Thoracic aorta (tissue), 2 donors: ENCODE data around the gene KCNJ14. TPM values are rescaled to one million over a fixed set of nuclear protein-coding genes. Genes with fewer than 3 reads are reported as not detected.

Source experiments
- ATAC-seq: fragments of 150-250 bp; one replicate; pipeline ENCODE4 v1.8.0; 2017; ENCODE audit warnings: low read depth; ENCODE audit not compliant: insufficient number of reproducible peaks, low FRiP score
- DNase-seq: peaks from one replicate; pipeline ENCODE4 v3.0.0-alpha.2; 2020; ENCODE audit warnings: low spot score
- H3K27ac ChIP-seq, 2 donors: fragments of 200-600 bp; sonication (generic); 1 replicate in 1 of 2; 2 replicates in 1 of 2; pipeline ENCODE4 v1.5.1; 2016; ENCODE audit warnings: mild to moderate bottlenecking in 2 of 2, moderate library complexity in 2 of 2
- H3K27me3 ChIP-seq: fragments of 200-600 bp; sonication (generic); replicated peaks from 2 replicates; pipeline ENCODE4 v1.6.0; 2016; ENCODE audit warnings: mild to moderate bottlenecking; ENCODE audit not compliant: insufficient read depth
- H3K36me3 ChIP-seq: fragments of 200-600 bp; sonication (generic); one replicate; pipeline ENCODE4 v1.5.1; 2016
- H3K4me1 ChIP-seq, 2 donors: fragments of 200-600 bp; sonication (generic); 1 replicate in 1 of 2; 2 replicates in 1 of 2; pipeline versions ENCODE4 v1.5.1 to v1.6.0; 2016; ENCODE audit warnings: low read depth in 2 of 2, mild to moderate bottlenecking in 1 of 2; ENCODE audit not compliant: control insufficient read depth in 1 of 2
- H3K4me3 ChIP-seq: fragments of 200-600 bp; sonication (generic); 2 replicates; pipeline ENCODE4 v1.5.1; 2016; ENCODE audit warnings: mild to moderate bottlenecking
- H3K9me3 ChIP-seq: fragments of 200-600 bp; sonication (generic); 2 replicates; pipeline ENCODE4 v1.5.1; 2016
- CTCF ChIP-seq: fragments of 200-600 bp; sonication (generic); IDR thresholded peaks from one replicate; pipeline ENCODE4 v1.5.1; 2019; ENCODE audit warnings: antibody characterized with exemption
- total RNA-seq, 2 donors: library from RNA; depleted of rRNA; stranded (reverse); fragments of >200 nt; gene quantifications; one replicate each; pipeline versions ENCODE4 v1.1.0 to v1.2.3, GENCODE V29; 2016

Gene KCNJ14
- total RNA-seq, 2 donors from 2014 or later, result 0.27 to 1.2 TPM

- Histone ChIP-seq H3K27me3 (no peaks in the 10 kb centered on the region), H3K4me1 (no peaks in the 10 kb centered on the region), H3K36me3 (no peaks in the 10 kb centered on the region), H3K27ac (no peak overlapping the region), H3K9me3 (no peaks in the 10 kb centered on the region), H3K4me3 (no peak overlapping the region)
- no peak for TF ChIP-seq CTCF
- ATAC-seq (no peak), DNase-seq (no peak)
These were observed 45.6 kb downstream of the KCNJ14 start for GRCh38 chr19:48500830-48501493.

DNA sequence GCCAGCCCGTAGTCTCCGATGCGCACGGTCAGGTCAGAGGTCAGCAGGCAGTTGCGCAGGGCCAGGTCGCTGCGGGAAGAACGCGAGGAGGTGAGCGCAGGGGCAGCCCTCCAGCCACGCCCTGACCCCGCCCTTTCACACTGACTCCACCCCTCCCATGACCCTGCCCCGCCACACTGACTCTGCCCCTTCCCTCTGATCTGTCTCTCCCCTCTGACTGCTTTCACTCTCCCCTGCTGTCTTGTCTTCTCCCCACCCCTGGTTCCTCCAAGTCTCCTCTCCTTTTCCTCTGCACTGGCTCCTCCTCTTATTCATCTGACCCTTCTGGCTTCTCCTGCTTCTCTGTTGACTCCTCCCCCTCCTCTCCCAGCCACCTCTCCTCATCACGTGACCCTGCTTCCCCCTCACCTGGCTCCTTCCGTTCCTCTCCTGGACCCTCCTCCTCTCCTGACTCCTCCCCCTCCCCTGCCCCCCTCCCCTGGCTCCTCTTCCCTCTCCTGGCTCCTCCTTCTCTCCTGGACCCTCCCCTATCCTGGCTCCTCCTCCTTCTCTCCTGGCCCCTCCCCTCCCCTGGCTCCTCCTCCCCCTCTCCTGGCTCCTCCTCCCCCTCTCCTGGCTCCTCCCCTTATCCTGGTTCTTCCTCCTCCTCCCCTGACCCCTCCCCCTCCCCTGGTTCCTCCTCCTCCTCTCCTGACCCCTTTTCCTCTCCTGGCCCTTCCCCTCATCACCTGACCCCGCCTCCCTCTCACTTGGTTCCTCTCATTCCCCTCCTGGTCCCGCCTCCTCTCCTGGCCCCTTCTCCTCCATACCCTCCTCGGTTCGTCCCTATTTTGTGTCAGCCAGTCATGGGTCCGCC, 46.3 kb downstream of the KCNJ14 start:
- Histone ChIP-seq H3K27me3 (no peaks in the 10 kb centered on the region), H3K9me3 (no peaks in the 10 kb centered on the region), H3K4me3 (peak overlapping the region; percentile 21), H3K27ac (no peak overlapping the region), H3K36me3 (no peaks in the 10 kb centered on the region), H3K4me1 (no peaks in the 10 kb centered on the region)
- DNase-seq, result no peak
- ATAC-seq, result no peak
- TF ChIP-seq CTCF, result no peak

- ATAC-seq, result no peak
- H3K27ac ChIP-seq, result no peak overlapping the region
- H3K36me3 ChIP-seq, result no peaks in the 10 kb centered on the region
- no peaks in the 10 kb centered on the region for H3K4me1 ChIP-seq
- no peaks in the 10 kb centered on the region for H3K27me3 ChIP-seq
- peak overlapping the region; percentile 21 for H3K4me3 ChIP-seq
- DNase-seq, result no peak
- TF ChIP-seq CTCF, result no peak
- H3K9me3 ChIP-seq, result no peaks in the 10 kb centered on the region
These were observed 47.1 kb downstream of the KCNJ14 start for GRCh38 chr19:48502350-48503018.

GRCh38 chr19:48506138-48506733, 50.9 kb downstream of the KCNJ14 start:
- Histone ChIP-seq H3K4me1 (no peaks in the 10 kb centered on the region), H3K36me3 (no peaks in the 10 kb centered on the region), H3K9me3 (no peaks in the 10 kb centered on the region), H3K27me3 (no peaks in the 10 kb centered on the region), H3K4me3 (no peak overlapping the region), H3K27ac (no peak overlapping the region)
- ATAC-seq (no peak), DNase-seq (no peak)
- TF ChIP-seq CTCF, result peak; percentile 46
